ENCODE results near the gene PRCD.

PRCD gene

GRCh38 chr17:76570877-76571471 is 31.1 kb downstream of the PRCD start:
- DNase-seq (ENCODE audit: low spot score): no peak

GRCh38 chr17:76572201-76572910 is 32.5 kb downstream of the PRCD start:
- DNase-seq (ENCODE audit: low spot score): no peak

- no peak for DNase-seq (ENCODE audit: low spot score)
These were observed 33.3 kb downstream of the PRCD start for GRCh38 chr17:76573096-76573495.

GRCh38 chr17:76574166-76574565 is 34.3 kb downstream of the PRCD start:
- DNase-seq (ENCODE audit: low spot score): no peak

- DNase-seq (ENCODE audit: low spot score): no peak
These were observed 35.7 kb downstream of the PRCD start for GRCh38 chr17:76575570-76575969.

GRCh38 chr17:76576189-76576588 is 36.3 kb downstream of the PRCD start:
- DNase-seq (ENCODE audit: low spot score): no peak

GRCh38 chr17:76577876-76578275 is 38.0 kb downstream of the PRCD start:
- no peak for DNase-seq (ENCODE audit: low spot score)

- DNase-seq (ENCODE audit: low spot score): no peak
These were observed 38.5 kb downstream of the PRCD start for GRCh38 chr17:76578376-76578775.

- DNase-seq (ENCODE audit: low spot score): no peak
These were observed 39.4 kb downstream of the PRCD start for GRCh38 chr17:76579281-76579680.

- DNase-seq (ENCODE audit: low spot score): no peak
These were observed 41.7 kb downstream of the PRCD start for GRCh38 chr17:76581515-76581914.

- DNase-seq (ENCODE audit: low spot score): no peak
These were observed 42.8 kb downstream of the PRCD start for GRCh38 chr17:76582660-76583059.

GRCh38 chr17:76584427-76585032 is 44.7 kb downstream of the PRCD start:
- DNase-seq (ENCODE audit: low spot score): no peak

- DNase-seq (ENCODE audit: low spot score): no peak
These were observed 45.3 kb downstream of the PRCD start for GRCh38 chr17:76585033-76585648.

GRCh38 chr17:76585649-76586593 is 46.1 kb downstream of the PRCD start, which contains the start of gene ST6GALNAC2:
Gene ST6GALNAC2, minus strand, starts transcription at chr17:76585860. Its CDS starts 52 bp downstream, at chr17:76585808.
- peak; percentile 36 for DNase-seq (ENCODE audit: low spot score)

GRCh38 chr17:76586741-76587487 is 47.1 kb downstream of the PRCD start:
- no peak for DNase-seq (ENCODE audit: low spot score)

GRCh38 chr17:76588182-76588581 is 48.3 kb downstream of the PRCD start:
- no peak for DNase-seq (ENCODE audit: low spot score)

GRCh38 chr17:76593384-76593826 is 53.6 kb downstream of the PRCD start:
- DNase-seq (ENCODE audit: low spot score): no peak

GRCh38 chr17:76593959-76594358 is 54.1 kb downstream of the PRCD start:
- no peak for DNase-seq (ENCODE audit: low spot score)

GRCh38 chr17:76594690-76595089 is 54.8 kb downstream of the PRCD start:
- DNase-seq (ENCODE audit: low spot score): no peak
